SK-N-SH treated with all-trans-retinoic acid at 6 μM for 48 hours (cell line): ENCODE results near the gene SH3PXD2A.
A peak's percentile ranks its signal among the peaks of the same experiment; 100 is the strongest.

ENCODE experiments used
- ATAC-seq: fragments of 200-7000 bp; cut with Tn5 transposase; 3 replicates; pipeline ENCODE4 v1.9.1; 2020; ENCODE audit warnings: mild to moderate bottlenecking, moderate library complexity
- ARNTL ChIP-seq: fragments of 450-650 bp; formaldehyde crosslinking; IDR thresholded peaks from 2 replicates; pipeline ENCODE4 v1.5.0; 2020; ENCODE audit warnings: low read depth, mild to moderate bottlenecking, moderate library complexity, borderline replicate concordance
- BACH2 ChIP-seq: fragments of 250-450 bp; sonication (Bioruptor Pico); IDR thresholded peaks from 2 replicates; pipeline ENCODE4 v1.9.0; 2021; ENCODE audit warnings: mild to moderate bottlenecking, borderline replicate concordance
- CSDC2 ChIP-seq: fragments of 250-450 bp; sonication (Bioruptor Pico); IDR thresholded peaks from 2 replicates; pipeline ENCODE4 v1.5.0; 2020; ENCODE audit warnings: mild to moderate bottlenecking, moderate library complexity
- ESRRG ChIP-seq: fragments of 250-450 bp; sonication (Bioruptor Pico); IDR thresholded peaks from 2 replicates; pipeline ENCODE4 v1.6.1; 2021; ENCODE audit warnings: mild to moderate bottlenecking
- GLIS3 ChIP-seq: fragments of 250-450 bp; sonication (Bioruptor Pico); IDR thresholded peaks from 2 replicates; pipeline ENCODE4 v1.5.0; 2020; ENCODE audit warnings: mild to moderate bottlenecking, moderate library complexity
- ISL1 ChIP-seq: fragments of 250-450 bp; sonication (Bioruptor Pico); IDR thresholded peaks from 2 replicates; pipeline ENCODE4 v2.1.2; 2022; ENCODE audit warnings: mild to moderate bottlenecking, moderate library complexity
- OSR1 ChIP-seq: fragments of 250-450 bp; sonication (Bioruptor Pico); IDR thresholded peaks from 2 replicates; pipeline ENCODE4 v1.8.0; 2022; ENCODE audit warnings: moderate library complexity, mild to moderate bottlenecking, inconsistent platforms
- PPARA ChIP-seq: fragments of 250-450 bp; sonication (Bioruptor Pico); IDR thresholded peaks from 2 replicates; pipeline ENCODE4 v1.5.0; 2020; ENCODE audit warnings: mild to moderate bottlenecking, borderline replicate concordance
- RARB ChIP-seq: fragments of 250-450 bp; sonication (Bioruptor Pico); IDR thresholded peaks from 2 replicates; pipeline ENCODE4 v1.8.0; 2021; ENCODE audit warnings: mild to moderate bottlenecking, moderate library complexity
- SNAI2 ChIP-seq: fragments of 250-450 bp; sonication (Bioruptor Pico); IDR thresholded peaks from 2 replicates; pipeline ENCODE4 v1.5.0; 2020; ENCODE audit warnings: mild to moderate bottlenecking, moderate library complexity
- TCF4 ChIP-seq: fragments of 250-450 bp; sonication (Bioruptor Pico); IDR thresholded peaks from 2 replicates; pipeline ENCODE4 v1.8.0; 2021; ENCODE audit warnings: mild to moderate bottlenecking, moderate library complexity, borderline replicate concordance
- TOX ChIP-seq: fragments of 250-450 bp; sonication (Bioruptor Pico); IDR thresholded peaks from 2 replicates; pipeline ENCODE4 v1.8.0; 2021; ENCODE audit warnings: mild to moderate bottlenecking, moderate library complexity, borderline replicate concordance
- ZC3H10 ChIP-seq: fragments of 250-450 bp; sonication (Bioruptor Pico); IDR thresholded peaks from 2 replicates; pipeline ENCODE4 v1.5.1; 2021; ENCODE audit warnings: mild to moderate bottlenecking, moderate library complexity
- ZFP3 ChIP-seq: fragments of 250-450 bp; sonication (Bioruptor Pico); IDR thresholded peaks from 2 replicates; pipeline ENCODE4 v1.5.0; 2020; ENCODE audit warnings: mild to moderate bottlenecking, moderate library complexity
- ZFP30 ChIP-seq: fragments of 450-650 bp; formaldehyde crosslinking; IDR thresholded peaks from 2 replicates; pipeline ENCODE4 v1.5.0; 2022; ENCODE audit warnings: mild to moderate bottlenecking, moderate library complexity
- ZNF565 ChIP-seq: fragments of 450-650 bp; formaldehyde crosslinking; conservative IDR thresholded peaks from 2 replicates; pipeline ENCODE4 v1.5.0; 2020; ENCODE audit warnings: low read depth, mild to moderate bottlenecking, moderate library complexity
- ZNF70 ChIP-seq: fragments of 450-650 bp; formaldehyde crosslinking; IDR thresholded peaks from 2 replicates; pipeline ENCODE4 v1.5.0; 2020; ENCODE audit warnings: mild to moderate bottlenecking, moderate library complexity
- ZNF8 ChIP-seq: fragments of 450-650 bp; formaldehyde crosslinking; IDR thresholded peaks from 2 replicates; pipeline ENCODE4 v1.5.0; 2020; ENCODE audit warnings: mild to moderate bottlenecking, moderate library complexity
- TF ChIP-seq, protein P1 (sequence below): fragments of 250-450 bp; sonication (Bioruptor Pico); IDR thresholded peaks from 2 replicates; pipeline ENCODE4 v1.5.1; 2021; ENCODE audit warnings: mild to moderate bottlenecking, moderate library complexity
- TF ChIP-seq, protein P2 (sequence below): fragments of 250-450 bp; sonication (Bioruptor Pico); IDR thresholded peaks from 2 replicates; pipeline ENCODE4 v1.8.0; 2021; ENCODE audit warnings: low read depth, mild to moderate bottlenecking, moderate library complexity, borderline replicate concordance
- TF ChIP-seq, protein P3 (sequence below): fragments of 250-450 bp; sonication (Bioruptor Pico); IDR thresholded peaks from 2 replicates; pipeline ENCODE4 v1.5.1; 2020; ENCODE audit warnings: low read depth, mild to moderate bottlenecking, moderate library complexity
- TF ChIP-seq, protein P4 (sequence below): fragments of 250-450 bp; sonication (Bioruptor Pico); IDR thresholded peaks from 2 replicates; pipeline ENCODE4 v1.5.0; 2020; ENCODE audit warnings: mild to moderate bottlenecking, moderate library complexity

SH3PXD2A gene

DNA sequence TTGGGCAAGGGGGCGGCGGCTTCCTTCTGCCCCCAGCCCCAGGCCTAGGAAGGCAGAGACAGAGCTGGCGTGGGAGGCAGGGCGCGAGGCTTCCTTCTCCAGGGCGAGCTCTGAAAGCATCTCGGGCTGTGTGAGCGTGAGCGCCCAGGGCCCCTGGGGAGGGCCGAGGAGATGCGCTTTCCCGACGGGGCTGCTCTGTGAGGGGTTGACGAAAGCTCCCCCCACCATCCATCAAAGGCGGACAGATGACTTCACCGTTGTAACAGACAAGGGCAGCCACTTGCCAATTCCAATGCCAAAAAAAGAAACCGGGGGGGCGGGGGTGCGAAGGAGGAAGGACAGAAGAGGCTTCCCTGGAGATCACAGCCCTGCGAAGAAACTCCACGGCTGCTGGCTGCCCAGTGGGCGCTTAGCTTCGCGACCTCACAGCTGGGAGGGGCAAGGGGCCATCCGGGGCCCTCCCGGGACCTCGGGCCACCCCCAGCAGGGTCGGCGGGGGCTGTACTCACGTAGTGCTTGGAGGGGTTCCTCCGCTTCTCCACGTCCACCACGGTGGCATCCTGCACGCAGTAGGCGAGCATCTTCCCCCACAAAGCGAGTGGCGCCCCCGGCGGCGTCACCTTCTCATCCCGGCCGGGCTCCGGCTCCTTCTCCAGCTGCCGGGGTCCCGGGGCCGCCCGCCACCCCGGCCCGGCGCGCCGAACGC is 537 bp downstream of the SH3PXD2A start:
- ATAC-seq, result peak; percentile 64
- no peak for TF ChIP-seq OSR1
- TF ChIP-seq ZNF8, result no peak
- no peak for TF ChIP-seq ZFP3
- no peak for TF ChIP-seq PPARA
- TF ChIP-seq, protein P1, sequence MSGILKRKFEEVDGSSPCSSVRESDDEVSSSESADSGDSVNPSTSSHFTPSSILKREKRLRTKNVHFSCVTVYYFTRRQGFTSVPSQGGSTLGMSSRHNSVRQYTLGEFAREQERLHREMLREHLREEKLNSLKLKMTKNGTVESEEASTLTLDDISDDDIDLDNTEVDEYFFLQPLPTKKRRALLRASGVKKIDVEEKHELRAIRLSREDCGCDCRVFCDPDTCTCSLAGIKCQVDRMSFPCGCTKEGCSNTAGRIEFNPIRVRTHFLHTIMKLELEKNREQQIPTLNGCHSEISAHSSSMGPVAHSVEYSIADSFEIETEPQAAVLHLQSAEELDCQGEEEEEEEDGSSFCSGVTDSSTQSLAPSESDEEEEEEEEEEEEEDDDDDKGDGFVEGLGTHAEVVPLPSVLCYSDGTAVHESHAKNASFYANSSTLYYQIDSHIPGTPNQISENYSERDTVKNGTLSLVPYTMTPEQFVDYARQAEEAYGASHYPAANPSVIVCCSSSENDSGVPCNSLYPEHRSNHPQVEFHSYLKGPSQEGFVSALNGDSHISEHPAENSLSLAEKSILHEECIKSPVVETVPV (CRISPR knock-in tag), result no peak
- no peak for TF ChIP-seq BACH2 (CRISPR knock-in tag)
- TF ChIP-seq ESRRG, result no peak
- TF ChIP-seq ARNTL (CRISPR knock-in tag), result no peak
- TF ChIP-seq, protein P2, sequence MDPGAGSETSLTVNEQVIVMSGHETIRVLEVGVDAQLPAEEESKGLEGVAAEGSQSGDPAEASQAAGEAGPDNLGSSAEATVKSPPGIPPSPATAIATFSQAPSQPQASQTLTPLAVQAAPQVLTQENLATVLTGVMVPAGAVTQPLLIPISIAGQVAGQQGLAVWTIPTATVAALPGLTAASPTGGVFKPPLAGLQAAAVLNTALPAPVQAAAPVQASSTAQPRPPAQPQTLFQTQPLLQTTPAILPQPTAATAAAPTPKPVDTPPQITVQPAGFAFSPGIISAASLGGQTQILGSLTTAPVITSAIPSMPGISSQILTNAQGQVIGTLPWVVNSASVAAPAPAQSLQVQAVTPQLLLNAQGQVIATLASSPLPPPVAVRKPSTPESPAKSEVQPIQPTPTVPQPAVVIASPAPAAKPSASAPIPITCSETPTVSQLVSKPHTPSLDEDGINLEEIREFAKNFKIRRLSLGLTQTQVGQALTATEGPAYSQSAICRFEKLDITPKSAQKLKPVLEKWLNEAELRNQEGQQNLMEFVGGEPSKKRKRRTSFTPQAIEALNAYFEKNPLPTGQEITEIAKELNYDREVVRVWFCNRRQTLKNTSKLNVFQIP (CRISPR knock-in tag), result no peak
- no peak for TF ChIP-seq TOX (CRISPR knock-in tag)
- no peak for TF ChIP-seq ISL1 (CRISPR knock-in tag)
- TF ChIP-seq TCF4 (CRISPR knock-in tag), result no peak
- TF ChIP-seq ZC3H10 (CRISPR knock-in tag), result no peak
- TF ChIP-seq, protein P3, sequence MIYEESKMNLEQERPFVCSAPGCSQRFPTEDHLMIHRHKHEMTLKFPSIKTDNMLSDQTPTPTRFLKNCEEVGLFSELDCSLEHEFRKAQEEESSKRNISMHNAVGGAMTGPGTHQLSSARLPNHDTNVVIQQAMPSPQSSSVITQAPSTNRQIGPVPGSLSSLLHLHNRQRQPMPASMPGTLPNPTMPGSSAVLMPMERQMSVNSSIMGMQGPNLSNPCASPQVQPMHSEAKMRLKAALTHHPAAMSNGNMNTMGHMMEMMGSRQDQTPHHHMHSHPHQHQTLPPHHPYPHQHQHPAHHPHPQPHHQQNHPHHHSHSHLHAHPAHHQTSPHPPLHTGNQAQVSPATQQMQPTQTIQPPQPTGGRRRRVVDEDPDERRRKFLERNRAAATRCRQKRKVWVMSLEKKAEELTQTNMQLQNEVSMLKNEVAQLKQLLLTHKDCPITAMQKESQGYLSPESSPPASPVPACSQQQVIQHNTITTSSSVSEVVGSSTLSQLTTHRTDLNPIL (CRISPR knock-in tag), result no peak
- no peak for TF ChIP-seq RARB
- TF ChIP-seq, protein P4, sequence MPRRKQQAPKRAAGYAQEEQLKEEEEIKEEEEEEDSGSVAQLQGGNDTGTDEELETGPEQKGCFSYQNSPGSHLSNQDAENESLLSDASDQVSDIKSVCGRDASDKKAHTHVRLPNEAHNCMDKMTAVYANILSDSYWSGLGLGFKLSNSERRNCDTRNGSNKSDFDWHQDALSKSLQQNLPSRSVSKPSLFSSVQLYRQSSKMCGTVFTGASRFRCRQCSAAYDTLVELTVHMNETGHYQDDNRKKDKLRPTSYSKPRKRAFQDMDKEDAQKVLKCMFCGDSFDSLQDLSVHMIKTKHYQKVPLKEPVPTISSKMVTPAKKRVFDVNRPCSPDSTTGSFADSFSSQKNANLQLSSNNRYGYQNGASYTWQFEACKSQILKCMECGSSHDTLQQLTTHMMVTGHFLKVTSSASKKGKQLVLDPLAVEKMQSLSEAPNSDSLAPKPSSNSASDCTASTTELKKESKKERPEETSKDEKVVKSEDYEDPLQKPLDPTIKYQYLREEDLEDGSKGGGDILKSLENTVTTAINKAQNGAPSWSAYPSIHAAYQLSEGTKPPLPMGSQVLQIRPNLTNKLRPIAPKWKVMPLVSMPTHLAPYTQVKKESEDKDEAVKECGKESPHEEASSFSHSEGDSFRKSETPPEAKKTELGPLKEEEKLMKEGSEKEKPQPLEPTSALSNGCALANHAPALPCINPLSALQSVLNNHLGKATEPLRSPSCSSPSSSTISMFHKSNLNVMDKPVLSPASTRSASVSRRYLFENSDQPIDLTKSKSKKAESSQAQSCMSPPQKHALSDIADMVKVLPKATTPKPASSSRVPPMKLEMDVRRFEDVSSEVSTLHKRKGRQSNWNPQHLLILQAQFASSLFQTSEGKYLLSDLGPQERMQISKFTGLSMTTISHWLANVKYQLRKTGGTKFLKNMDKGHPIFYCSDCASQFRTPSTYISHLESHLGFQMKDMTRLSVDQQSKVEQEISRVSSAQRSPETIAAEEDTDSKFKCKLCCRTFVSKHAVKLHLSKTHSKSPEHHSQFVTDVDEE (CRISPR knock-in tag), result no peak
- no peak for TF ChIP-seq ZNF70 (CRISPR knock-in tag)

DNA sequence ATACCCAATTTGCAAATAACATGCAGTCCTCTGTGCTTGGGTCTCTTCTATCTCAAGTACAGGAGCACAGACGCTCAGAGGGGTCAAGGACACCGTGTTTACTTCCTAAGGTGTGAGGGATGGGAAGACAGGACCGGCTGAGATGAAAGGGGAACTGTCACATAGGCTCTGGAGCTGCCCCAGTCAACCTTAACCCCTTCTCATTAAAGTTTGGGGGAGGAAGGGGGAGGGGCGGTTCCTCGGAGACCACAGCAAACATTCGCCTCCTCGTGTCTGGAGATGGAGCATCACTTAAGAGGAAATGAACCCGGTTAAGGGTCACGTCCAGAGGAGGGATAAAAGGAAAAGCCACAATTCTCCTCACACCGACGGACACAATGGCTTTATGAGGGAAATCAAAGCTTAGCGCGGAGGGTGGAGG is 1.1 kb downstream of the SH3PXD2A start:
- TF ChIP-seq PPARA, result no peak
- TF ChIP-seq ESRRG, result no peak
- no peak for TF ChIP-seq ZNF565 (CRISPR knock-in tag)
- TF ChIP-seq ZC3H10 (CRISPR knock-in tag), result no peak
- no peak for TF ChIP-seq GLIS3
- TF ChIP-seq ZFP30 (CRISPR knock-in tag), result no peak
- no peak for TF ChIP-seq ZFP3
- no peak for TF ChIP-seq SNAI2 (CRISPR knock-in tag)
- TF ChIP-seq, protein P3 (CRISPR knock-in tag), result no peak
- TF ChIP-seq RARB, result no peak
- no peak for TF ChIP-seq ZNF8
- no peak for TF ChIP-seq TOX (CRISPR knock-in tag)
- no peak for TF ChIP-seq ZNF70 (CRISPR knock-in tag)
- no peak for TF ChIP-seq OSR1
- TF ChIP-seq ISL1 (CRISPR knock-in tag), result no peak
- no peak for TF ChIP-seq CSDC2 (CRISPR knock-in tag)
- TF ChIP-seq, protein P2 (CRISPR knock-in tag), result no peak
- TF ChIP-seq, all 23 proteins: peak for 0
- peak; percentile 4 for ATAC-seq
